Measurements from ENCODE around the gene SEPTIN14.

DNA sequence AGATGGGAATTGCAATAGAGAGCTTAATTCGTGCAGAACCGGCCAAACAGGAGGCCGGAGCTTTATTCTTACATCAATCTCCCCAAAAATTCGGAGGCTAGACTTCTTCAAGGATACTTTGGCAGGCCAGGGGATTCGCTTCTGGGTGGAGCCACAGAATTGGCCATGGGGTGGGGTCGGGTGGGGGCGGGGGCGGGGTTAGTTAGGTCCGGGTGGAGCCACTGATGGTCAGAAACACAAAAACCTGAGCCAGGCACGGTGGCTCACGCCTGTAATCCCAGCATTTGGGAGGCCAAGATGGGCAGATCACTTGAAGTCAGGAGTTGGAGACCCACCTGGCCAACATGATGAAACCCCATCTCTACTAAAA, 87.5 kb downstream of the SEPTIN14 start:
- TF ChIP-seq, protein P1, sequence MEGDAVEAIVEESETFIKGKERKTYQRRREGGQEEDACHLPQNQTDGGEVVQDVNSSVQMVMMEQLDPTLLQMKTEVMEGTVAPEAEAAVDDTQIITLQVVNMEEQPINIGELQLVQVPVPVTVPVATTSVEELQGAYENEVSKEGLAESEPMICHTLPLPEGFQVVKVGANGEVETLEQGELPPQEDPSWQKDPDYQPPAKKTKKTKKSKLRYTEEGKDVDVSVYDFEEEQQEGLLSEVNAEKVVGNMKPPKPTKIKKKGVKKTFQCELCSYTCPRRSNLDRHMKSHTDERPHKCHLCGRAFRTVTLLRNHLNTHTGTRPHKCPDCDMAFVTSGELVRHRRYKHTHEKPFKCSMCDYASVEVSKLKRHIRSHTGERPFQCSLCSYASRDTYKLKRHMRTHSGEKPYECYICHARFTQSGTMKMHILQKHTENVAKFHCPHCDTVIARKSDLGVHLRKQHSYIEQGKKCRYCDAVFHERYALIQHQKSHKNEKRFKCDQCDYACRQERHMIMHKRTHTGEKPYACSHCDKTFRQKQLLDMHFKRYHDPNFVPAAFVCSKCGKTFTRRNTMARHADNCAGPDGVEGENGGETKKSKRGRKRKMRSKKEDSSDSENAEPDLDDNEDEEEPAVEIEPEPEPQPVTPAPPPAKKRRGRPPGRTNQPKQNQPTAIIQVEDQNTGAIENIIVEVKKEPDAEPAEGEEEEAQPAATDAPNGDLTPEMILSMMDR (IDR thresholded peaks at IDR 0.05 in 8 of 11, conservative IDR thresholded peaks at IDR 0.05 in 3 of 11): no peak
- TF ChIP-seq POLR2AphosphoS5 (IDR thresholded peaks at IDR 0.05): no peak
